ENCODE measurements around the gene RALGAPB.
"Not testable (repeated sequence)": the region's sequence is repeated elsewhere in the genome, so short reads cannot be mapped to it uniquely, and the experiment has no call there.

The RALGAPB gene

DNA sequence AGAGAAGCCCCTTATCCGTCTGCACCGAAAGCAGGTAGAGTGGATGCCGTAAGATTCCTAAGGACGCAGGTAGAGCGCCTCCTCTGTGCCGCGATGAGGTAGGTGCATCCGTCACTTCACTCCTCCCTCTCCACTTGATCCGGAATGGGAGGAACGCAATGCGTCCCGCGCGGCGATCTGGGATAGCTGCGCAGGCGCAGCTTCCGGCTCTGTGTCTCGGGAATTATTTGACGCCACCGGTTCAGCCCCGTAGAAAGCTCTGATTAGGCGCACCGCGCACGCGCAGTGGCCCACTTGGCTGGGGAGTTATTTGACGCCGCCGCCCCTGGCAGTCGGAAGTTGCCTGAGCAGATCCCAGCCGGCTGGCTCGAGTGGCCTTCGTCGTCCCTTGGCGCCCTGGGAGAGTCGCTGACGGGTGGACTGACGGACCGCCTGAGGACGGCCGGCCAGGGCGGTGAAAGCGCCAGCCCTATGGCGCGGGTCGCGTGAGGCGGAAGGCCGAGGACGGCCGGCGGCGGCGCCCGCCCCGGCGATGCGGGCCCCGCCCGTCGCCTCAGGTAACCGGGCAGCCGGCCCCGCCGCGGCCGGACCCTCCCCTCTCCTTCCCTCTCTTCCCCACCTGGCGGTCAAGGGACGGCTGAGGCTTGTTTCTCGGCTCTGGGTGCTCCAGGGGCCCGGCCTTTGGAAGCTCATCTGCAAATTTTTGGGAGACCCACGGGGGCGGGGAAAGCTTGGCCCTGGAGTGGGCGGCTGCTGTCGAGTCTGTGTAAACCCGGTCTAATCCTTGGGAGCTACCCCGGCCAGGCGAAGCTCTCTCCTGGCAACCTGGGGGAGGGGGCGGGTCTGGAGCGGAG, at the start of gene RALGAPB:
TSS of gene RALGAPB (plus strand) at position 331 of the 854 bp plus-strand sequence. CDS start 15,590 bp downstream, outside the sequence.
- DNase-seq (ENCODE audit: insufficient read length, low spot score) (peak; percentile 93), FAIRE-seq (peak; percentile 96)

DNA sequence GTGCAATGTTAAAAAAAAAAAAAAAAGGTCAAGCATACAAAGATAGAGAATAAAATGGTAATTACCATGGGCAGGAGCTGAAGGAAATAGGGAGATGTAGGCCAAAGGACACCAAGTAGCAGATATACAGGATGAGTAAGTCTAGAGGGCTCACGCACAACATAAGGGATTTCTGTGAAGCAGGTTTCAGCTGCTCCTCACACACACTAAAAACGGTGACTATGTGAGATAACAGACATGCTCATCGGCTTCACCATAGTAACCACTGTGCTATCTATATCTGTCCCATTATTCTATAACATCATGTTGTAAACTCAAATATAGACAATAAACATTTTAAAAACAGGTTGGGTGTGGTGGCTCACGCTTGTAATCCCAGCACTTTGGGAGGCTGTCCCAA, 49.1 kb upstream of the RALGAPB start:
- DNase-seq (ENCODE audit: insufficient read length, low spot score) (no peak), FAIRE-seq (no peak)

DNA sequence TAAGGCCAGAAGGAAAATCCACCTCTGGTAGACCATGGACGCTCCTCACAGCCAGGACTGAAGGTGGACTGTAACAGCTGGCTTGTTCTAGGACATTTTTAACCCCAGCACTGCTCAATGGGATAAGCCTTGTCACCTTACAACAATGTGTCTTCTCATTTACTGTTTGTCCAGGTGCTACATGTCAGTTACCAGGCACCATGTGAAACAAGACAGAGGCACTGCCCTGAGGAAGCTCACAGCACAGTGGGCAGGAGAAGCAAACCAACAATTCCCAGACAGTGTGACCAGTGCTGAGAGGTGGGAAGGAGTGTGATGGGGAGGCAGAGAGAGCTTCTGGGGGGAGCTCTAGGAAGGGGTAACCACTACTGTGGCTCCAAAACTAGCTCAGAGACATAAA, 48.2 kb upstream of the RALGAPB start:
- FAIRE-seq (no peak), DNase-seq (ENCODE audit: insufficient read length, low spot score) (no peak)

DNA sequence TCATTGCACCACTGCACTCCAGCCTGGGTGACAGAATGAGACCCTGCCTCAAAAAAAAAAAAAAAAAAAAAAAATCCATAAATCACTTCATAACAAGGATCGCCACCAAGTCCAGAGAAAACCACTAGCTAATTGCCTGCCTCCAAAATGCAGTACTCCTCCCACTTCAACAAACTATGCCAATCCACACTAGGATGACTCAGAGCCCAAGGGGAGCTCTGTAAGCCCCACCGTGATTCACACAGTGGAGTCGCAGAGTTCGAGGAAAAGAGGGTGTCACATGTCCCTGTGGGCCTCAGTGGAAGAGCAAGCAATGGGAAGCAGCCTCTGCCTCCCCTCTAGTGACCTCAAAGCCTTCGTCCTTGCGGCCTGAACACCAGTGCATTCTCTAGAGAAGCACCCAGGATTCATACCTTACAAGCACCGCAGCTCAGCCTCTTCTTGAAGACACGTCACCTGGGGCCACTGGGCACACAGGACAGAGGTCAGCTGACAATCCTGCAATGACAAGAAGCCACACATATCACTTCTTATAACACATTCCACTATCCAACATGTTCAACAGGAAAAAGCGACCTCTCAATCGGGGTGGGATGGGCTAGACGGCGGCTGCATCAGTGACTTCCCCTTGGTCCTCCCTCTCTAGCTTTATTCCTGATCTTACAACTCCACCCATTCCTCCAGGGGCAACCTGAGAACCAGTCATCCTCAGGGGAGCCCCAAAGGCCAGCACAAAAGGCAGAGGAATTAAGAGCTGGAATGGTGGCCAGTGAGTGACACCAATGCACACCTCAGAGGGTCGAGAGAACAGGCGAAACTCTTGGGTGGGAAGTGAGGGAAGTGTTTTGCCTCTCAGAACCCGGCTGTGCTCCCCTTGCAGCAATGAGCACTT, 46.4 kb upstream of the RALGAPB start:
- no peak for FAIRE-seq
- DNase-seq (ENCODE audit: insufficient read length, low spot score) = no peak

DNA sequence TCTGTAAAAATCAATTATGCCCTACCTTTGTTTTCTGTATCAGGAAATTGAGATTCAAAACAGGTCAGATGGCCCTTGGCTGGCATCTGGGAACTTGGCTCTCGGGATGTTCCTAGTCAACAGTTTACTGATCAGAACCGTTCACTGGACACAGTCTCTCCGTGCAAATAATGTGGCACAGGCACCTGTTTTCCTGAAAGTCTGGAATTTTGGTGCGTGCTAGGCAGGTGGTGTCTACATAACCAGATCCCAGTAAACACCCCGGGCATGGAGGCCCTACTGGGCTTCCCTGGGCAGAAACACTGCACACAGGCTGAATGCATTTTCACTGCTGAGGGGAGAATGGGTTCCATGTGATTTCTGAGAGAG, 45.0 kb upstream of the RALGAPB start:
- FAIRE-seq = no peak
- no peak for DNase-seq (ENCODE audit: insufficient read length, low spot score)

DNA sequence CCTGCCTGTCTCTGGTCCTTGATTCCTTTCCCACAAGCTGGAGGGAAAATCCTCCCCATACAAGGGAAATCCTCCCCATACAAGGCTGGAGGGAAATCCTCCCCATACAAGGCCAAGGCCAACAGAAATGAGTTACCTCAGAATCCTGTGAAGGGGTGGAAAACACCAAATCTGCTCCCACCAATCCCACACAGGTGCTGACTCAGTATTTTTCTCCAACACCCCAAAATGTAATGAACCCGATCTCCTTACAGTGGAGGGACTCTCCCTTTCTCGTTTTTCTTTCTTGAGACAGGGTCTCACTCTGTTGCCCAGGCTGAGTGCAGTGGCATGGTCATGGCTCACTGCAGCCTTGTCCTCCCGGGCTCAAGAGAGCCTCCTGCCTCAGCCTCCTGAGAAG, 43.8 kb upstream of the RALGAPB start:
- no peak for FAIRE-seq
- DNase-seq (ENCODE audit: insufficient read length, low spot score) = no peak

DNA sequence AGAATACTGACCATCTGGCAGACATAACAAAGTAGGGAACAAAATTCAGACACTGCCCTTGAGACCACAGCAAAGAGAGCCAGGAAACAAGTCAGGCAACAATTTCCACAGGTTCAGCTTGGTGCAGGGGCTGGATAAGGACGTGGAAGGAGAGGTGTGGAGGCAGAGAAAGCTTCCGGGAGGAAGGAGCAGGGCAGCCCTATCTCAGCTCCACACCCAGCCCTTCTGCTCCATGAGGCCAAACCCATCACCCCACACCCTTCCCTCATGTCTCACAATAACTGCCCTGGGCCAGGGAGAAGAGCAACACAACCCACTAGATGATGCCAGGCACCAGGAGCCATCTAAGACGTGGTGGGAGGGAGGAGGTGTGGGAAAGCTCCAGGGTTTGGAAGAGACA, 43.3 kb upstream of the RALGAPB start:
- no peak for FAIRE-seq
- no peak for DNase-seq (ENCODE audit: insufficient read length, low spot score)

DNA sequence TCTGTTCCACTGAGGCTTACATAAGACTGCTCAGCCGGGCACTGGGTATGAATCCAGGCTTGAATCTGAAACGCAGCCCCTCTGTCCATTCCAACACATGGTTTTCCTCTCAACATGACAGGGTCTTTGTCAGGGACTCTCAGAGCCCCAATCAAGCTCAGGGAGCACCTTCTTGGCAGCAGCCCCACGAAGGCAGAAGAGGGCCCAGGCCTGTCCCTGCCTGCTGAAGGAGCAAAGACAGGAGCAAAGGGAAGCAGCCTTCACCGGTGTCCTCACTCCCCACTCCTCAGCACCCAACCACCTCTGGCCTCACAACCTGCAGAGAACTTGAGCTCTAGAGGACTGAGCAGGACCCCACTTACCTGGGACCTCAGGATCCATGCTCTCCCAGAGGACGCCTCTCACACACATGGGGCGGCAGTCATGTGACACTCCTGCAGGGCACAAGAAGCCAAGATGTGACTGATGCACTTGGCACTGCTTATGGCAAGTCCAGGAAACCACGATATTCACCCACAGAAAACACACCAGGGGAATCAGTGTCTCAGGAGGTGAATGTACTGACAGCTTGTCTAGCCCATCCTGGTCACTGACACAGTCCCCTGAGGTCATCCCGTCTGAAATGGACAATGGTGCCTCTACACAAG, 41.8 kb upstream of the RALGAPB start:
- no peak for FAIRE-seq
- no peak for DNase-seq (ENCODE audit: insufficient read length, low spot score)

DNA sequence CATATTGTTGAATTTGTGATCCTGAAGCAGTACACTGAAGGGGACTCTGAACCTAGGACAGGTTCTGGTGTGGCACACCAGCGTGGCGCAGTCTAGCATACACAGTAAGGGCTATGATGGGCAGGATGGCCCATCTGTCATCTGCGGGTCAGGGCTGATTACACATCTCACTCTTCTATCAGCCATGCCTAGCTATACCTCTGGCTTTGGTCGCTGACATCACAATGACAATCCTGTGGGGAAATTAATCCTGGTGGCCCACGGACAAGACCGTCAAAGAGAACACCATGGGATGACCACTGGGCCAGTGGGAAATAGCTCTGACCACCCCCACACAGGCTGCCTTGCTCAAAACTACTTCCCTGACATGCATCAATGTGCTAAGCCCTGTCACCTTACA, 40.4 kb upstream of the RALGAPB start:
- FAIRE-seq (no peak), DNase-seq (ENCODE audit: insufficient read length, low spot score) (no peak)

DNA sequence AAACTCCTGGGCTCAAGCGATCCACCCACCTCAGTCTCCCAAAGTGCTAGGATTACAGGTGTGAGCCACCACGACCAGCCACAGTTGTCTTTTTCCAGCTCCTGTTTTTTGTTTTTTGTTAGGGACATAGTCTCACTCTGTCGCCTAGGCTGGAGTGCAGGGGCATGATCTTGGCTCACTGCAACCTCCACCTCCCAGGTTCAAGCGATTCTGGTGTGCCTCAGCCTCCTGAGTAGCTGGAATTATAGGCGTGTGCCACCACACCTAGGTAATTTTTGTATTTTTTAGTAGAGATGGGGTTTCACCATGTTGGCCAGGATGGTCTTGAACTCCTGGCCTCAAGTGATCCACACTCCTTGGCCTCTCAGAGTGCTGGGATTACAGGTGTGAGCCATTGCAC, 39.8 kb upstream of the RALGAPB start:
- DNase-seq (ENCODE audit: insufficient read length, low spot score); FAIRE-seq: not testable (repeated sequence)

DNA sequence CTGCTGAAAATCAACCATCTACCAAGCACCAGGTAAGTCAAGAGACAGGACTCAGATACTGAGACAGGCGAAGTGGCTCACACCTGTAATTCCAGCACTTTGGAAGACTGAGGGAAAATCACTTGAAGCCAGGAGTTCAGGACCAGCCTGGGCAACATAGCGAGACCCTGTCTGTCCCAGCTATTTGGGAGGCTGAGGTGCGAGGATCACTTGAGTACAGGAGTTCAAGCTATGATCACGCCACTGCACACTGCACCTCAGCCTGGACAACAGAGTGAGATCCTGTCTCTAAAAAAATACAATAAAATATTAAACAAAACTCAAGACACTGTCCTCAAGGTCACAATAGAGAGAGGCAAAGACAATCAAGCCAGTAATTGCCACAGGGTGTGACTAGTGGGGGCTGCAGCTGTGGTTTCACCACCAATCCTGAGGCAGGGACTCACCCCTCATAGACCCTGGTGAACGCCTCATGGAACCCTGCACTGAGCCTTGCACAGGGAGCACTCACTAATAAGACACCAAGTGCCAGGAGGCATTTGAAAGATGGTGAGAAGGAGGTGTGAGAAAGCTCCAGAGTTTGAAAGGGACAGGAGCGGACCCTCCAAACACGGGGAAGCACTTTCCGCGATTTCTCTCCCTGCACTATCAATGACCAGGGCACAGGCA, 39.2 kb upstream of the RALGAPB start:
- no peak for DNase-seq (ENCODE audit: insufficient read length, low spot score)
- FAIRE-seq = no peak

DNA sequence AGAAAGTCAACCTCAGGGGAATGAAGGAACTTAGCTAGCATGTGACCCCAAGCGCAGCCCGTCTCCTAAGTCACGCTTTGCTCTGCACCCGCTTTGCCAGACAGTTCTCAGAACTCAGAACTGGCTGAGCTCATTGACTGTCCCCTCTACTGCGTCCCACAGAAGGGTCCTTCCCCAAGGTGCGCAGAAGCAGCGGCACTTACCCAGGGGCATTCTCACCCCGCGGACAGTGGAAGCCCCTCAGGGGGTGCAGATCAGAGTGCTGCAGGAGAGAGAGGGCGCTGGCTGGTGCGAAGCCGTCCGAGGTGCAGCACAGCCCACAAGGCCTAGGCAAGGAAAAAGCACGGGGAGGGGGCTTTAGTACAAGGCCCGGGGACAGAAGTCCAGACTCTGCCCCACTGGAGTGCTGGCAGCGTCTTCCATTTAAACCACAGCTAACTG, 38.3 kb upstream of the RALGAPB start:
- FAIRE-seq (peak; percentile 56), DNase-seq (ENCODE audit: insufficient read length, low spot score) (no peak)

DNA sequence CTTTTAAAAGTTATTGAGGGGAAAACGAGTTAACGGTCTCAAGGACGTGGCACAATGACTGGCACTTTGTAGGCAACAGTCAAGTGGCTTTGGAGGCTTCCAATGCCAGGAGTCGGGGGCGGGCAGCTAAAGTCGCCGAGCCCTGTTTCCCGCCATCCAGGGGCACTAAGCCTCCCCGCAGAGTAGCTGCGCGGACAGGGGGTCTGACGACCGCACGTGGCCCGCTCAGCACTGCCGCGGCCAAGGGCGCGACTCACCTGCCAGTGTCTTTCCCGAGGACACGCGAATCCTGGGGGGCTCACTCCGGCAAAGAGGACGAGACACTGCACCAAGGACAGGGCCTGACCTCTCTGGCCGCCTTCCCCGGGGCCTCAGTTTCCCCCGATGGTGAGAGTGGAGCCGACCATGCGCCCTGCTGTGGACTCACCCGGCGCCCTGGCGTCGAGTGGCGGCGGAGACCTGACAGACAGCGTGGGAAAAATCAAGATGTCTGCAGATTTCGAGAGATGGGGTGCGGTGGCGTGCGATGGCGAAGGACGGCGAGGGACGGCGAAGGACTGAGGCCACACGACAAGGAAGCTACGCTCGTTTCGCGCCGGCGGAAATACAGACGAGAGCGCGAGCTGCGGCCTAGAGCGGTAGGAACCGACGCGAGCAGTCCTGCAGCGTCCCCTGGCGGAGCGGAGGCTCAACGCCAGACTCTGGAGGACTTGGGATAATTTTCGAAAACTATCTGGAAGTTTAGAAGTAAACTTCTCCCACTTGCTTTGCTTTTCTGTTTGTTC, 37.7 kb upstream of the RALGAPB start, which contains the start of gene SNHG17:
TSS of gene SNHG17 (minus strand) at position 559 of the 785 bp plus-strand sequence.
- DNase-seq (ENCODE audit: insufficient read length, low spot score) = peak; percentile 74
- FAIRE-seq = peak; percentile 94

DNA sequence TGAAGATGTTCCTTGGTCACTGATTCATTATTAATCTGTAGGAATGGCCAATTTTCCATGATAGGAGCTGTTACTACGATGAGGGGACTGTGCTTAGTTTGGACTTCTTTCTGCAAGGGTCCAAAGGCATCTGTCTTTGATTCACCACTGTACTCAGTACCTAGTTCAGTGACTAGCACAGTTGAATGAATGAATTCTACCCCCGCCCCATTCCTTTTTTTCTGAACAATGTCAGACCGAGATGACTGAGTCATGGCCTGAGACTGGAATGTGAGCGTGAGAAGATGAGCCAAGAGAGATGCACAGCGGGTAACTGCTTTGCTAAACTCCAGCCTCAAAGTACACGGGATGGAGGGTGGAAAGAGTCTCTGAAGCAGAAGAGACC, 37.1 kb upstream of the RALGAPB start:
- DNase-seq (ENCODE audit: insufficient read length, low spot score) = no peak
- no peak for FAIRE-seq

DNA sequence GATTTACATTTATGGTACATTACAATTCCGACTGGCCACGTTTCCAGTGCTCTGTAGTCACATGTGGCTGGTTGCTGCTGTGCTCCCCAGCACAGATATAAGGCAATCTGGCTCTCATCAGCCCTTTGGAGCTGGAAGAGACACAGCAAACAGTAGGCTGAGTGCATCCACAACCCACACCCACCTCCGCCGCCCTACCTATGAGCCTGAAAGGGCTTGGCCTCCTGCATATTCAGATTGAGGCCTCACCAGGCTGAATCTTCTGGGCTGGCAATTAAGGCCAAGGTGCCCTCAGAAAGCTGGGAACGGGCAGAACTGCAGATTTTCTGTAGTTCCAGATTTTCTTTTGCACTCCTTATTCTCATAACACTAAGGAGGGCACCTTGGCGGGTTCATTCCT, 34.8 kb upstream of the RALGAPB start:
- DNase-seq (ENCODE audit: insufficient read length, low spot score) (no peak), FAIRE-seq (no peak)

DNA sequence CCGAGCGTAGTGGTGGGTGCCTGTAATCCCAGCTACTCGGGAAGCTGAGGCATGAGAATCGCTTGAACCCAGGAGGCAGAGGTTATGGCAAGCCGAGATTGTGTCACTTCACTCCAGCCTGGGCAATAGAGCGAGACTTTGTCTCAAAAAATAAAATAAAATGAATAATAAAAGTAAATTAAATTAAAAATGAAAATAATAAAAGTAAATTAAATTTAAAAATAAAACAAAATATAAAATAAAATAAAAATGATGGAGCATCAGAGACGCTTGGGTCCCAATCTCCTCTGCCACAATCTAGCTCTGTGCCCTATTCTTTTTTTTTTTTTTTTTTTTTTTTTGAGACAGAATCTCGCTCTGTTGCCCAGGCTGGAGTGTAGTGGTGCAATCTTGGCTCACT, 31.5 kb upstream of the RALGAPB start:
- DNase-seq (ENCODE audit: insufficient read length, low spot score); FAIRE-seq: not testable (repeated sequence)

DNA sequence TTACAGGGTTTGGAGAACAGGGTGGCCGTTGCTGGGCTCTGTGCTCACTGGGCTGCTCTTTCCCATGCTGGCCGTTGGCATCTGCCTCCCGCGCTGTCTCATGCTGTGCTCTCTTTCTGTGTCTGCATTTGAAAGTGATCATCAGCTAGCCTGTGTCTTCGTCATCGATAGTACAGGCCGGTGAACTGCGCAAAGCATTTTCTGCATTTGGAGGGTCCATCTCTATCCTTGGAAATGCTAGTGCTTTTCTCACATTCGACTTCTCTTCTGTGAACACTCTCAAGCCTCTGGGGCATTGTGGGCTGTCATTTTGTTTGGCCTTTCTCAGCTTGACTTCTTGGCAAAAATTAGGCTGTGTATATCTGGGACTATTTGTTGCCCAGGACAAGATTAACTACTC, 30.7 kb upstream of the RALGAPB start:
- DNase-seq (ENCODE audit: insufficient read length, low spot score) = no peak
- no peak for FAIRE-seq

DNA sequence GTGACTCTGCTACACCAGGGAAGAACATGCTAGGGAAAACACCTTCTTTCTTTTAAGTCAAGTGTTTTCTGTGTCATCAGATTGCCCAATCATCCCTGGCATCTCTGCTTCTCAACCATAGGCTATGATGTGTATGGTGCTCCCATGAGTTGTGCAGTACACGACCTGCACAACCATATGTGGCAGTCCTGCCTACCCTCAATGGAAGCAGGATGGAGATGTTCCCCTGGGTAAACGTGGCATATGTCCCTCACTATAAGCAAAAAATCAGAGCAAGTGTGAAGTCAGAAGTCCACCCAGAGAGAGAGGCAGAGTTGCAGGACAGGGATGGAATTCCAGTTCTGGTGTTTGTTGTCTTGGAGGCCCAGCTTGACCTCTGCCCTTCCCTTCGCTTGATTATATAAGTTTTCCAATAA, 27.3 kb upstream of the RALGAPB start:
- DNase-seq (ENCODE audit: insufficient read length, low spot score) = no peak
- FAIRE-seq = no peak

DNA sequence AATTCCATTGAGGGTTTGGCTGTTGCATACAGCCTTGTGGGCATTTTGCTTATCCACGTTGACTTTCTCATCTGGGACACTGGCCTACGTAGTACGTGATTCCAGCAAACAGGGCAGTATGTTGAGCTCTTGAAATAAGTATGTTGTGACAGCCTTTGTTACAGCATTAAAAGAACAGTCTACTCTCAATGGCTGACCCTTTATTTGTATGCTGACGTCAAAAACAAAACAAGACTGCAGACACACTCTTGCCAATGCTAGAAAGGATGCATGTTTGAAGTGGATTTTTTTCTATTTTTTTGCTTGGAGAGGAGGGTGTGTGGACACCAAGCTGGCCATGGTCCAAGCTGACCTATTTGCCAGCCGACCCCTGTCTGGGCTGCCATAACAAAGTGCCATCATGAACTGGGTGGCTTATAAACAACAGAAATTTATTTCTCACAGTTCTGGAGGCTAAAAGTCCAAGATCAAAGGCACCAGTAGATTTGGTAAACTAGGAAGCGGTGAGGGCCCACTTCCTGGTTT, 26.7 kb upstream of the RALGAPB start:
- no peak for FAIRE-seq
- no peak for DNase-seq (ENCODE audit: insufficient read length, low spot score)
